PC-3 (cell line): ENCODE results near the gene TOLLIP. TPM values are rescaled to one million over a fixed set of nuclear protein-coding genes. Genes with fewer than 3 reads are reported as not detected.

Source experiments
- ATAC-seq: fragments of 200-7000 bp; cut with Tn5 transposase; 2 replicates; pipeline ENCODE4 v1.9.1; 2020; ENCODE audit warnings: mild to moderate bottlenecking, moderate library complexity
- BruUV-seq: library from RNA; stranded (reverse); fragments of 400-500 nt; replicated peaks from 2 replicates; lab custom pipeline; 2021; lab: Mats Ljungman, UMichigan
- CTCF ChIA-PET: fragments of 300-600 bp; sonication (Branson Sonifier 250); formaldehyde crosslinking; loops from one replicate; lab custom pipeline; 2022; ENCODE audit warnings: antibody characterized with exemption; lab: Charles Lee
- POLR2A ChIA-PET: fragments of 300-600 bp; sonication (Branson Sonifier 250); formaldehyde crosslinking; loops from one replicate; lab custom pipeline; 2022; ENCODE audit warnings: antibody characterized with exemption; ENCODE audit not compliant: unreplicated experiment; lab: Charles Lee
- DNase-seq: peaks from one replicate; pipeline ENCODE4 v3.0.0-alpha.2; 2015
- H2AFZ ChIP-seq: fragments of 300-600 bp; sonication (generic); 2 replicates; pipeline ENCODE4 v1.6.0; 2016; ENCODE audit warnings: antibody characterized with exemption, low read length
- H3F3A ChIP-seq: fragments of 300-600 bp; sonication (generic); one replicate; pipeline ENCODE4 v1.6.0; 2017; ENCODE audit warnings: antibody characterized with exemption, low read length, control low read depth, mild to moderate bottlenecking; ENCODE audit not compliant: unreplicated experiment
- H3K27ac ChIP-seq: fragments of 300-600 bp; sonication (generic); 2 replicates; pipeline ENCODE4 v1.5.1; 2016; ENCODE audit warnings: mild to moderate bottlenecking, low read length
- H3K27me3 ChIP-seq: fragments of 300-600 bp; sonication (generic); 2 replicates; pipeline ENCODE4 v1.6.1; 2016; ENCODE audit warnings: low read length, mixed read lengths
- H3K36me3 ChIP-seq: fragments of 300-600 bp; sonication (generic); 2 replicates; pipeline ENCODE4 v1.6.1; 2016; ENCODE audit warnings: low read depth, mixed run types, low read length, mixed read lengths
- H3K4me1 ChIP-seq: fragments of 300-600 bp; sonication (generic); 2 replicates; pipeline ENCODE4 v1.5.1; 2016; ENCODE audit warnings: low read length; ENCODE audit not compliant: insufficient read depth
- H3K4me2 ChIP-seq: fragments of 300-600 bp; sonication (generic); 2 replicates; pipeline ENCODE4 v1.6.0; 2016; ENCODE audit warnings: low read length
- H3K4me3 ChIP-seq: fragments of 300-600 bp; sonication (generic); 2 replicates; pipeline ENCODE4 v1.5.1; 2016; ENCODE audit warnings: mild to moderate bottlenecking, low read length, mixed read lengths
- H3K79me2 ChIP-seq: fragments of 300-600 bp; sonication (generic); 2 replicates; pipeline ENCODE4 v1.6.1; 2017; ENCODE audit warnings: low read length, mixed read lengths
- H3K9ac ChIP-seq: fragments of 300-600 bp; sonication (generic); 2 replicates; pipeline ENCODE4 v1.6.0; 2016; ENCODE audit warnings: mild to moderate bottlenecking, low read length
- H3K9me2 ChIP-seq: fragments of 300-600 bp; sonication (generic); replicated peaks from 2 replicates; pipeline ENCODE4 v1.6.1; 2016; ENCODE audit warnings: mixed run types, low read length, mixed read lengths
- H3K9me3 ChIP-seq: fragments of 300-600 bp; sonication (generic); 2 replicates; pipeline ENCODE4 v1.6.1; 2016; ENCODE audit warnings: low read length, mixed read lengths
- H4K20me1 ChIP-seq: fragments of 300-600 bp; sonication (generic); 2 replicates; pipeline ENCODE4 v1.6.1; 2016; ENCODE audit warnings: low read length, mixed read lengths
- CTCF ChIP-seq: fragments of 300-600 bp; sonication (generic); conservative IDR thresholded peaks from 2 replicates; pipeline ENCODE4 v1.5.1; 2017; ENCODE audit warnings: antibody characterized with exemption, low read depth, mild to moderate bottlenecking, low read length
- EZH2 ChIP-seq: fragments of 300-600 bp; sonication (generic); IDR thresholded peaks from one replicate; pipeline ENCODE4 v1.6.1; 2017; ENCODE audit warnings: antibody characterized with exemption, mild to moderate bottlenecking, low read length; ENCODE audit not compliant: unreplicated experiment
- EZH2phosphoT487 ChIP-seq: fragments of 300-600 bp; sonication (generic); IDR thresholded peaks from 2 replicates; pipeline ENCODE4 v1.6.1; 2018; ENCODE audit warnings: mild to moderate bottlenecking, antibody characterized with exemption, low read length, borderline replicate concordance
- intact Hi-C: fragments of 100-400 bp; cut with micrococcal nuclease; formaldehyde crosslinking; loops from 2 replicates; pipeline ENCODE4 v1.9.0; 2023
- total RNA-seq: library from RNA; depleted of rRNA; stranded (reverse); fragments of >200 nt; gene quantifications from 2 replicates; pipeline ENCODE4 v1.2.3, GENCODE V29; 2014

Gene TOLLIP
- total RNA-seq, 1 experiment from 2014 or later, result 43.2 TPM

GRCh38 chr11:1242289-1242688 is 67.1 kb downstream of the TOLLIP start:
- DNase-seq (no peak), ATAC-seq (no peak)
- no peaks in the 10 kb centered on the region for H3K9me2 ChIP-seq
- no peak overlapping the region for H3K27ac ChIP-seq
- no peak overlapping the region for H2AFZ ChIP-seq
- no peak overlapping the region for H3K4me3 ChIP-seq
- no peaks in the 10 kb centered on the region for H3K27me3 ChIP-seq
- TF ChIP-seq CTCF, result no peak
- no peak for TF ChIP-seq EZH2phosphoT487
- TF ChIP-seq EZH2, result no peak
- ChIA-PET CTCF (no interaction called here), POLR2A (no interaction called here)
- H3K4me2 ChIP-seq, result no peak overlapping the region
- intact Hi-C loops, result no loop called here
- no peaks in the 10 kb centered on the region for H3F3A ChIP-seq
- no peaks in the 10 kb centered on the region for H4K20me1 ChIP-seq
- BruUV-seq, result no TSS peak
- no peak overlapping the region for H3K9ac ChIP-seq
- H3K9me3 ChIP-seq, result no peaks in the 10 kb centered on the region
- no peaks in the 10 kb centered on the region for H3K79me2 ChIP-seq
- no peaks in the 10 kb centered on the region for H3K4me1 ChIP-seq
- no peaks in the 10 kb centered on the region for H3K36me3 ChIP-seq

- Histone ChIP-seq H3K9me3 (no peaks in the 10 kb centered on the region), H3K4me1 (no peaks in the 10 kb centered on the region), H2AFZ (no peak overlapping the region), H3K27me3 (no peaks in the 10 kb centered on the region), H3K9me2 (no peaks in the 10 kb centered on the region), H3F3A (no peaks in the 10 kb centered on the region), H3K4me3 (no peak overlapping the region), H3K27ac (no peak overlapping the region), H3K4me2 (no peak overlapping the region), H3K9ac (no peak overlapping the region), H3K79me2 (no peaks in the 10 kb centered on the region), H4K20me1 (no peaks in the 10 kb centered on the region), H3K36me3 (no peaks in the 10 kb centered on the region)
- ATAC-seq (no peak), DNase-seq (no peak)
- TF ChIP-seq CTCF (no peak), EZH2phosphoT487 (no peak), EZH2 (no peak)
- CTCF ChIA-PET, result no interaction called here
- intact Hi-C loops, result no loop called here
- no TSS peak for BruUV-seq
- POLR2A ChIA-PET, result no interaction called here
These were observed 67.7 kb downstream of the TOLLIP start for GRCh38 chr11:1241706-1242105.

- Histone ChIP-seq H3K27me3 (no peaks in the 10 kb centered on the region), H3K27ac (no peak overlapping the region), H3K4me1 (no peaks in the 10 kb centered on the region), H3K9me2 (no peaks in the 10 kb centered on the region), H3K9ac (no peak overlapping the region), H2AFZ (no peak overlapping the region), H4K20me1 (no peaks in the 10 kb centered on the region), H3K36me3 (no peaks in the 10 kb centered on the region), H3F3A (no peaks in the 10 kb centered on the region), H3K4me3 (no peak overlapping the region), H3K79me2 (no peaks in the 10 kb centered on the region), H3K9me3 (no peaks in the 10 kb centered on the region), H3K4me2 (no peak overlapping the region)
- CTCF ChIA-PET, result no interaction called here
- DNase-seq (no peak), ATAC-seq (no peak)
- POLR2A ChIA-PET, result no interaction called here
- intact Hi-C loops, result no loop called here
- no TSS peak for BruUV-seq
- TF ChIP-seq CTCF (no peak), EZH2phosphoT487 (no peak), EZH2 (no peak)
These were observed 68.7 kb downstream of the TOLLIP start for GRCh38 chr11:1240771-1241170.
